ENCODE measurements around the gene MYOD1. TPM values are rescaled to one million over a fixed set of nuclear protein-coding genes. Genes with fewer than 3 reads are reported as not detected.

The MYOD1 gene
- total RNA-seq, 1 experiment from 2014 or later, result not detected

DNA sequence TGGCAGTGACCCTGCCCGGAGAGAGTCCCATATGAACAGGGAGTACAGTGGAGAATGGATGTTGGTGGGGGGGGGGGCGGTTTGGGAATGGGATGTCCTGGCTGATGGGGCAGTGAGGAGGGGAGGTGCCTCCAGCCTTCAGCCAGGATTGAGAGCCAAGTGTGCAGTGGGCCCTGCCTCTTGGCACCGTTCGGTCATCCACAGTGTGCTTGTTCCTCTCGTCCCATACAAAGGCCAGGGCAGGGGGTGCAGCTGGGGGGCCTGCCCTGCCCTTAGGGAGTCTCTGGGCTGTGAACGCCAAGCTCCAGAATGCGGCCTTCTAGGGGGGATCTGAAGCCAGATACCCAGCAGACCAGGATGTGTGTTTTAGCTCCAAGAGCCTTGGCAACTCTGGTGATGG lies 49.2 kb downstream of the MYOD1 start:
- ChIA-PET CTCF (no interaction called here), POLR2A (ENCODE audit: low non-redundant PET) (no interaction called here)
- BruUV-seq (replicated peaks), result no TSS peak
- no peaks in the 10 kb centered on the region for H3K36me3 ChIP-seq (ENCODE audit: insufficient read depth, low read length, poor library complexity, severe bottlenecking)
- H3K27me3 ChIP-seq (replicated peaks; ENCODE audit: insufficient read depth, low read depth, low read length, poor library complexity), result no peaks in the 10 kb centered on the region
- no peak overlapping the region for H3K27ac ChIP-seq (ENCODE audit: low read depth, low read length, poor library complexity, severe bottlenecking)
- intact Hi-C loops (cut with micrococcal nuclease; ENCODE audit: unreplicated experiment), result loop anchor here (5.0 kb wide), 1 partner anchor 74 kb away; no protein-coding TSS in a partner anchor
- H3K4me3 ChIP-seq (ENCODE audit: low read depth, low read length, poor library complexity, severe bottlenecking), result no peak overlapping the region
- no peaks in the 10 kb centered on the region for H3K9me3 ChIP-seq (ENCODE audit: low read depth, low read length, poor library complexity, severe bottlenecking)
- no peak for DNase-seq (ENCODE audit: low spot score)
- TF ChIP-seq EZH2 (IDR thresholded peaks at IDR 0.05; ENCODE audit: borderline replicate concordance, low read depth, low read length, poor library complexity, severe bottlenecking), result no peak
- TF ChIP-seq, protein P1, sequence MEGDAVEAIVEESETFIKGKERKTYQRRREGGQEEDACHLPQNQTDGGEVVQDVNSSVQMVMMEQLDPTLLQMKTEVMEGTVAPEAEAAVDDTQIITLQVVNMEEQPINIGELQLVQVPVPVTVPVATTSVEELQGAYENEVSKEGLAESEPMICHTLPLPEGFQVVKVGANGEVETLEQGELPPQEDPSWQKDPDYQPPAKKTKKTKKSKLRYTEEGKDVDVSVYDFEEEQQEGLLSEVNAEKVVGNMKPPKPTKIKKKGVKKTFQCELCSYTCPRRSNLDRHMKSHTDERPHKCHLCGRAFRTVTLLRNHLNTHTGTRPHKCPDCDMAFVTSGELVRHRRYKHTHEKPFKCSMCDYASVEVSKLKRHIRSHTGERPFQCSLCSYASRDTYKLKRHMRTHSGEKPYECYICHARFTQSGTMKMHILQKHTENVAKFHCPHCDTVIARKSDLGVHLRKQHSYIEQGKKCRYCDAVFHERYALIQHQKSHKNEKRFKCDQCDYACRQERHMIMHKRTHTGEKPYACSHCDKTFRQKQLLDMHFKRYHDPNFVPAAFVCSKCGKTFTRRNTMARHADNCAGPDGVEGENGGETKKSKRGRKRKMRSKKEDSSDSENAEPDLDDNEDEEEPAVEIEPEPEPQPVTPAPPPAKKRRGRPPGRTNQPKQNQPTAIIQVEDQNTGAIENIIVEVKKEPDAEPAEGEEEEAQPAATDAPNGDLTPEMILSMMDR (conservative IDR thresholded peaks at IDR 0.05; ENCODE audit: low read depth, low read length), result no peak
- H3K4me1 ChIP-seq (ENCODE audit: insufficient read depth, low read length, poor library complexity, severe bottlenecking), result no peaks in the 10 kb centered on the region

DNA sequence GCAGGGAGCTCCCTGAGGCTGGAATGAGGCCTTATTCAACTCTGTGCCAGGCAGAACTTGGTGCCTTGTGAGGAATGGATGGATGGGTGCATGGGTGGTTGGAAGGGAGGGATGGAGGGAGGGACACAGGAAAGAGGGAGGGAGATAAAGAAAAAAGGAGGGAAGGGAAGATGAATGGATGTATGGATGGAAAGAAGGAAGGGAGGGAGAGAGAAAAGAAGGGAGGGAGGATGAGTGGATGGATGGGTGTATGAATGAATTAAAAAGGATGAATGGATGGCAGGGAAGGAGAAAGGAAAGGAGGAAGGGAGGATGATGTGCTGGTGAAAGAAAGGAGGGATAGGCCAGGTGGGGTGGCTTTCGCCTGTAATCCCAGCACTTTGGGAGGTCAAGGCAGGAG lies 49.8 kb downstream of the MYOD1 start:
- no peak overlapping the region for H3K27ac ChIP-seq (ENCODE audit: low read depth, low read length, poor library complexity, severe bottlenecking)
- H3K4me1 ChIP-seq (ENCODE audit: insufficient read depth, low read length, poor library complexity, severe bottlenecking), result no peaks in the 10 kb centered on the region
- CTCF ChIA-PET, result no interaction called here
- no peaks in the 10 kb centered on the region for H3K36me3 ChIP-seq (ENCODE audit: insufficient read depth, low read length, poor library complexity, severe bottlenecking)
- DNase-seq (ENCODE audit: low spot score), result no peak
- no peaks in the 10 kb centered on the region for H3K9me3 ChIP-seq (ENCODE audit: low read depth, low read length, poor library complexity, severe bottlenecking)
- POLR2A ChIA-PET (ENCODE audit: low non-redundant PET), result no interaction called here
- BruUV-seq (replicated peaks), result no TSS peak
- no peaks in the 10 kb centered on the region for H3K27me3 ChIP-seq (replicated peaks; ENCODE audit: insufficient read depth, low read depth, low read length, poor library complexity)
- no peak overlapping the region for H3K4me3 ChIP-seq (ENCODE audit: low read depth, low read length, poor library complexity, severe bottlenecking)
- intact Hi-C loops (cut with micrococcal nuclease; ENCODE audit: unreplicated experiment), result loop anchor here (5.0 kb wide), 1 partner anchor 73 kb away; no protein-coding TSS in a partner anchor
- no peak for TF ChIP-seq EZH2 (IDR thresholded peaks at IDR 0.05; ENCODE audit: borderline replicate concordance, low read depth, low read length, poor library complexity, severe bottlenecking)
- TF ChIP-seq, protein P1 (conservative IDR thresholded peaks at IDR 0.05; ENCODE audit: low read depth, low read length), result no peak

DNA sequence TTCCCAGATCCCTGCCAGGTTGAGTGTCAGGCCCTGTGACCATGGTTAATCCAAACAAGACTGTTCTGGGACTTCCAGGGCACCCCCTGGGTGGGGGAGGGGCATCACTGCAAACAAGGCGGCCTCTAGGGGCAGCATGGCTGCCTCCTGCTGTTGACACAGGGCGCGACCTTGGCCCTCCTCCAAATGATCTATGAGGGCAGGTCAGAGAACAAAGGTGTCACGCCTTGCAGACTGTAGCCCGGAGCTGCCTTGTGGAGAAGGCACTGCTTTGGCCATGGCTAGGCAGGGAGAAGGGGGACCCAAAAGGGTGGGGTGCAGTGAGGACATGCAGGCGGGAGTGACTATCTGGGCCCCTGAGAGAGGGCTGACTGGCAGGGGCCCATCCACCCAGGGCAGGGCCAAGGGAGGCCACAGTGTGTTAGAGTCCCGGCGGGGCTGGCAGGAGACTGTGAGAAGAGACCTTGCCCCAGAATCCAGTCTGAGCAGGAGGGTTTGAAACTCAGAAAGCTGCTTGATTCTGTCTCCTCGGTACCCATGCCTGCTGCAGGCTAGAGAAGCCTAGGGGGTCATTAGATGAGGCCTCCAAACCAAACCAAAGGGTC lies 50.8 kb downstream of the MYOD1 start:
- Histone ChIP-seq H3K27me3 (replicated peaks; ENCODE audit: insufficient read depth, low read depth, low read length, poor library complexity) (no peaks in the 10 kb centered on the region), H3K4me3 (ENCODE audit: low read depth, low read length, poor library complexity, severe bottlenecking) (no peak overlapping the region), H3K4me1 (ENCODE audit: insufficient read depth, low read length, poor library complexity, severe bottlenecking) (no peaks in the 10 kb centered on the region), H3K9me3 (ENCODE audit: low read depth, low read length, poor library complexity, severe bottlenecking) (no peaks in the 10 kb centered on the region), H3K27ac (ENCODE audit: low read depth, low read length, poor library complexity, severe bottlenecking) (no peak overlapping the region), H3K36me3 (ENCODE audit: insufficient read depth, low read length, poor library complexity, severe bottlenecking) (no peaks in the 10 kb centered on the region)
- intact Hi-C loops (cut with micrococcal nuclease; ENCODE audit: unreplicated experiment), result no loop called here
- BruUV-seq (replicated peaks), result no TSS peak
- no peak for DNase-seq (ENCODE audit: low spot score)
- TF ChIP-seq EZH2 (IDR thresholded peaks at IDR 0.05; ENCODE audit: borderline replicate concordance, low read depth, low read length, poor library complexity, severe bottlenecking), result no peak
- TF ChIP-seq, protein P1 (conservative IDR thresholded peaks at IDR 0.05; ENCODE audit: low read depth, low read length), result no peak
- CTCF ChIA-PET, result no interaction called here
- POLR2A ChIA-PET (ENCODE audit: low non-redundant PET), result no interaction called here
